ENCODE data around the gene CHST14. TPM values are rescaled to one million over a fixed set of nuclear protein-coding genes. Genes with fewer than 3 reads are reported as not detected.

CHST14 gene
- total RNA-seq, 2 donors from 2014 or later, result 9.5 to 9.7 TPM

DNA sequence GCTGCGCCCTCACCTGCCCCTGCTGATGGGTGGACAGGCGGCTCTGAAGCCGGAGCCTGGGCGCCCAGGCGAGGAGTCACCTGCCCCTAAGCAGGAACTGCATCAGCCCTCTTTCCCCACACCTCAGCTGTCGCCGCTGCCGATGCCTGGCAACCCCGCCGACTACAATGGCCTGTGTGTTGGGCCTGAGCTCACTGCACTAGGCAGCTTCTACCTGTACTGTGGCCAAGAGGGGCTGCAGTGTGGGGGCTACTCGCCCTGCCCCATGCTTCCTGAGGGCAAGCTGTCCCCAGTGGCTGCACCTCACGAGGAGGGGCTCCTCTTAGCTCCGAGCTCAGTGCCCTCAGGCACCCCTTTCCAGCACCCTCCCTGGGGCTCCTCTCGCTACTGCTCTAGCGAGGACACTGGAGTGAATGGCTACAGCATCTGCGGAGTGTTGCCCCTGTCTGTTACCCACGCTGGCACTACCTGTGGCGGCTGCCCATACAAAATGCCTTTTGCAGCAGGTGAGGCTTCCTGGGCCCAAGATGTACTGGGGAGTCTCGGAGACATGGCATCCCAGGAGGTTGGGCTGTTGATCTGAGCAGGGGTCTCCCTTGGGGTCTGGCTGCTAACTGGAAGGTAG is 11.3 kb upstream of the CHST14 start:
- Mint-ChIP-seq H3K9me3 (no peaks in the 10 kb centered on the region), H3K27ac (no peak overlapping the region), H3K4me1 (ENCODE audit: low read depth) (peaks cover 29% of the 10 kb centered on the region), H3K36me3 (ENCODE audit: insufficient read depth in 2 of 2) (no peaks in the 10 kb centered on the region), H3K27me3 (ENCODE audit: low read depth) (no peaks in the 10 kb centered on the region), H3K4me3 (no peak overlapping the region)
- DNase-seq (no peak), ATAC-seq (replicated peaks in 1 of 2) (no peak)

DNA sequence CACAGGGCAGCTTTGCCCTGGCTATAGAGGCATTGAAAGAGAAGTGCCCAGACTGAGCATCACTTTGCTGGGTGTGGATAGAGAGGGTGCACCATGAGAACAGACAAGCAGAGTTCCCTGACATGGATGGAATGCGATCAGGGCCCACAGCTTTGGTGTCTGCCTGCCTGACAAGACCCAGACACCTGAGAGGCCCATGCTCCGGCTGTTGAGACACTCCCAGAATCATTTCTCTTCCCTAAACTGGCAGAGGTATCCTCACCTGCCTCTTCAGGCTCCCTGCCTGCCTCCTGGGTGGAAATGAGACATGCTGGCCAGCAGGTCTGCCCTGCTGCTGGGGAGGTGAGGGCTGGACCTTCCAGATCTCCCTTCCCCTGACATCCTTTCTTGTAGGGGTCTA is 10.4 kb upstream of the CHST14 start:
- H3K27ac Mint-ChIP-seq, result no peak overlapping the region
- H3K27me3 Mint-ChIP-seq (ENCODE audit: low read depth), result no peaks in the 10 kb centered on the region
- peaks cover 28% of the 10 kb centered on the region for H3K4me1 Mint-ChIP-seq (ENCODE audit: low read depth)
- no peak for DNase-seq
- no peaks in the 10 kb centered on the region for H3K9me3 Mint-ChIP-seq
- H3K4me3 Mint-ChIP-seq, result no peak overlapping the region
- H3K36me3 Mint-ChIP-seq (ENCODE audit: insufficient read depth in 2 of 2), result no peaks in the 10 kb centered on the region
- no peak for ATAC-seq (replicated peaks in 1 of 2)

DNA sequence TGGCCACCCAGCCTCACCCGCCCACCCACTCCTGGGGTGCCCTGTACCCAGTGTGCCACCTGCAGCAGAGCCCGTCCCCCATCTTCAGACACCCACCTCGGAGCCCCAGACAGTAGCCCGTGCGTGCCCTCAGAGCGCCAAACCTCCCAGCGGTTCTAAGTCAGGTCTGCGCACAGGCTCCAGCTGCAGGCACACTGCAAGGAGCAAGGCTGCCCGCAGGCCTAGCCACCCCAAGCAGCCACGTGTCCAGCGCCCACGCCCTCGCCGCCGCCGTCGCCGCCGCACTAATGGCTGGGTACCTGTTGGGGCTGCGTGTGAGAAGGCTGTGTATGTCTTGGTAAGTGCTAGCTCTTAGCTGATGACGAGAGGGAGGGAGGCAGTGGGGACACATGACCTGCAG is 8.8 kb upstream of the CHST14 start:
- no peak overlapping the region for H3K27ac Mint-ChIP-seq

DNA sequence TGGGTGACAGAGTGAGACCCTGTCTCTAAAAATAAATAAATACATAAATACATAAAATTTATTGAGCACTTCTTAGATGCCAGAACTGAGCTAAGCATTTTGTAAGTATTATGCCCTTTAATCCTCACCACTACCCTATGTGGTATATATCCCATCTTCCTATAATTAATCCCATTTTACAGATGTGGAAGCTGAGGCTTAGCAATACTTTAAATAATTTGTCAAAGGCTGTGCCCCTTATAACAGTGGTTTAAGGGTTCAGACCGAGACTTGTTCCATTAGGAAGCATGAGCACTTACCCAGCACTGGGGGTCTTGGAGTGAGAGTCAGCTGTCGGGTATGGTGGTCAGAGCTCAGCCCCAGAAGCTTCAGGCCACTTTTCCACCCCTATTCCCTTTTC is 7.5 kb upstream of the CHST14 start:
- H3K4me1 Mint-ChIP-seq (ENCODE audit: low read depth), result peaks cover 27% of the 10 kb centered on the region
- ATAC-seq (replicated peaks in 1 of 2) (no peak), DNase-seq (no peak)
- H3K36me3 Mint-ChIP-seq (ENCODE audit: insufficient read depth in 2 of 2), result no peaks in the 10 kb centered on the region
- H3K27ac Mint-ChIP-seq, result no peak overlapping the region
- no peaks in the 10 kb centered on the region for H3K27me3 Mint-ChIP-seq (ENCODE audit: low read depth)
- no peaks in the 10 kb centered on the region for H3K9me3 Mint-ChIP-seq
- no peak overlapping the region for H3K4me3 Mint-ChIP-seq

More for the DNA sequence above, 8.8 kb upstream of the CHST14 start:
- Mint-ChIP-seq H3K4me3 (no peak overlapping the region), H3K36me3 (ENCODE audit: insufficient read depth in 2 of 2) (no peaks in the 10 kb centered on the region), H3K4me1 (ENCODE audit: low read depth) (peaks cover 19% of the 10 kb centered on the region), H3K27me3 (ENCODE audit: low read depth) (no peaks in the 10 kb centered on the region), H3K9me3 (no peaks in the 10 kb centered on the region)
- ATAC-seq (replicated peaks in 1 of 2) (no peak), DNase-seq (no peak)

DNA sequence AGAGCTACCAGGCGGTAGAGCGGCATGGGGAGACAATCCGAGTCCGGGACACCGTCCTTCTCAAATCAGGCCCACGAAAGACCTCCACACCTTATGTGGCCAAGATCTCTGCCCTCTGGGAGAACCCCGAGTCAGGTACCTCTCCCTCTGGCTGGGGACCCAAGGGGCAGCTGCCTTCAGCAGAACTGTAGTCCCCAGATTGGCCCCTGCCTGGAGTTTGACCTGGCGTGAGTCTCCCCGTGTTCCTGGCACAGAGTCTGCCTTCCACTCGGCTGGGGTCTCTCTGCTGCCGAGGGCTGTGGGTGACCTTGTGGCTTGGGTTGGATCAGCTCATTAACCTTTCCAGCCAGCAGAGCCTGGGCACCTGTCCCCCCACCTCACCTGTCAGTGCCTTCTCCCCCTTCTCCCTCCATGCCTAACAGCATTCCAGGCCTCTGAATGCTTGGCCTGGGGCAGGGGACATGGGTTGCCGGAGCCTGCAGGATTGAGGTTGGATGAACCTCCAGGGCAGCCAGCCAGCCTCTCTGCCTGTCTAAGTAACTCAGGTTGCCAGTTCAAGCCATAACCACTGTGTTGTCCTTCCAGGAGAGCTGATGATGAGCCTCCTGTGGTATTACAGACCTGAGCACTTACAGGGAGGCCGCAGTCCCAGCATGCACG is 6.8 kb upstream of the CHST14 start:
- ATAC-seq (replicated peaks in 1 of 2) (no peak), DNase-seq (no peak)
- H3K36me3 Mint-ChIP-seq (ENCODE audit: insufficient read depth in 2 of 2), result no peaks in the 10 kb centered on the region
- no peaks in the 10 kb centered on the region for H3K27me3 Mint-ChIP-seq (ENCODE audit: low read depth)
- no peak overlapping the region for H3K27ac Mint-ChIP-seq
- no peak overlapping the region for H3K4me3 Mint-ChIP-seq
- H3K9me3 Mint-ChIP-seq, result no peaks in the 10 kb centered on the region
- peaks cover 27% of the 10 kb centered on the region for H3K4me1 Mint-ChIP-seq (ENCODE audit: low read depth)

DNA sequence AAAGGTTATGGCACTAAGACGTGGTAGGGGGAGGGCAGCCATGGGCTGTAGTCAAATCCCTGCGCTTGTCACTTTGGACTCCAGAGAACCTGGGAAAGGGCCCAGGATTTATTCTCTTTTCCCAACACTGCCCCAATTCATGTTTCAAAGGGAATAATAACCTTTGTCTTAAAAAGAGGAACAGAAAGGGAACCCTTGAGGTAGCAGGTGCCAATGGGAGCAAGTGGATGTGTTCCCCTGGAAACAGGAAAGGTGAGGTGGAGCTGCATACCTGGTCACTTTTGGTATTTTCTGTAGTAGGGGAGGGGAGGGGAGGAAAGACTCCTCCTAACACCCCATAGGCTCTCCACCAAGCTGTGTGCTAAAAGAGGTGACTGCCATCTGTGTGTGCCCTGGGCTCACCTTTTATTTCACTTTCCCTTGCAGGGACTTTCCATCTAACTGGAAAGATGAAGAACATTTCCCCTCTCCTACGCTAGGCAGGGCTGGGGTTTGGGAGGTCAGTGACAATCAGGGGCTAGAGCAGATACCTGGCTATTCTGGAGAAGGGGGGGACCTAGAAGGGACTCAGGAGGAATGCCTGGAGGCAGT is 6.1 kb upstream of the CHST14 start:
- Mint-ChIP-seq H3K36me3 (ENCODE audit: insufficient read depth in 2 of 2) (no peaks in the 10 kb centered on the region), H3K9me3 (no peaks in the 10 kb centered on the region), H3K4me1 (ENCODE audit: low read depth) (peaks cover 27% of the 10 kb centered on the region), H3K27ac (no peak overlapping the region), H3K27me3 (ENCODE audit: low read depth) (no peaks in the 10 kb centered on the region), H3K4me3 (no peak overlapping the region)
- no peak for ATAC-seq (replicated peaks in 1 of 2)
- no peak for DNase-seq

DNA sequence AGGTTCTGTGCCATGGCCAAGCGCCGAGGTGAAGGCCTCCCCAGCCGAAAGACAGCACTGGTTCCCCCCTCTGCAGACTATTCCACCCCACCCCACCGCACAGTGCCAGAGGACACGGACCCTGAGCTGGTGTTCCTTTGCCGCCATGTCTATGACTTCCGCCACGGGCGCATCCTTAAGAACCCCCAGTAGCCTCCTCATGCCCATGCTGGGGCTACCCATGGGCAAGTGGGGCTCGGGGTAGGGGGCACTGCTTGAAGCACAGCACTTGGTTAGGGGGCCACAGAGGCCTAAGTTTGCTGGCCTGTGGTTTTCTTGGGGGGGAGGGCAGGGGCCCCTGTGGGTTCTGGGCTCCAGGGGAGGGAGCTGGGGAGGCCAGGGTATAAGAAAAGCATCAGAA is 4.8 kb upstream of the CHST14 start:
- ATAC-seq (replicated peaks in 1 of 2), result no peak
- peaks cover 27% of the 10 kb centered on the region for H3K4me1 Mint-ChIP-seq (ENCODE audit: low read depth)
- no peak overlapping the region for H3K27ac Mint-ChIP-seq
- H3K36me3 Mint-ChIP-seq (ENCODE audit: insufficient read depth in 2 of 2), result no peaks in the 10 kb centered on the region
- H3K27me3 Mint-ChIP-seq (ENCODE audit: low read depth), result no peaks in the 10 kb centered on the region
- H3K9me3 Mint-ChIP-seq, result no peaks in the 10 kb centered on the region
- no peak overlapping the region for H3K4me3 Mint-ChIP-seq
- DNase-seq, result no peak

DNA sequence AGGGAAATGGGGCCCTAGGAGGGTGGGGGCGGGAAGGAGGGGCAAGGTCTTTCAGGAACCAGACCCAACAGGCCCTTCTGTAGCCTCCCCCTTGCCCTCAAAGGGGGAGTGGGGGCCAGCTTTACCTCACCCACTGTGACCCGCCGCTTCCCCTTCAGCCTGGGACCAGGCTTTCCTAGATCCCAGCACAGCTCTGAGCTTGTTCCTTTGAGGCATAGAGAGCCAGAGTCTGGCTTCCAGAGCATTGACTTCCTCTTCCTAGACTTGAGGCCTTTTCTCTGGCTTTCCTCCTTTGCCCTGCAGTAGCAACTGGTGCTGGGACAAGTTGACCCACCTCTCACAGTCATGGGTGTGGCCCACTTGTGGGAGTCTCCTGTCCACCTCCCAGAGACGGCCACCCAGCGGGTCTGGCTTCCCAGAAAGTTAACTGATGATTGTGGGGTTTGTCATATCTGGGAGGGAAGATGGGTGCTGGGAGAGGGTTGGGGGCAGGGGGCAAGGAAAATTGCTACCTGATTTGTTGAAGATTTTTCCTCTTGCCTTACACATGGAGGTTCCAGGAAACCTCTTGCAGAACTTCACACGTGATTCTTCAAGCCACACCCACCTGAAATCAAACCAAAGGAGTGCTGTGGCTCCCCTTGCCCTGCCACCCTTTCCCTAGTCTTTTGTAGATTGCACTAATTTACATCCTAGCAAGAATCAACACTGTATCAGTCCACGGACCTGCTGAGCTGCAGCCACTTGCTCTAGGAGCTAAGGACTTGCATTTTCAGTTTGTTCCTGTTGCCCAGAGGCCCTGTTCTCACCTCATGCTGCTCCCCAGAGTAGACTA is 4.1 kb upstream of the CHST14 start:
- H3K36me3 Mint-ChIP-seq (ENCODE audit: insufficient read depth in 2 of 2), result no peaks in the 10 kb centered on the region
- peaks cover 29% of the 10 kb centered on the region for H3K4me1 Mint-ChIP-seq (ENCODE audit: low read depth)
- no peaks in the 10 kb centered on the region for H3K27me3 Mint-ChIP-seq (ENCODE audit: low read depth)
- H3K4me3 Mint-ChIP-seq, result no peak overlapping the region
- ATAC-seq (replicated peaks in 1 of 2) (no peak), DNase-seq (no peak)
- no peak overlapping the region for H3K27ac Mint-ChIP-seq
- no peaks in the 10 kb centered on the region for H3K9me3 Mint-ChIP-seq

DNA sequence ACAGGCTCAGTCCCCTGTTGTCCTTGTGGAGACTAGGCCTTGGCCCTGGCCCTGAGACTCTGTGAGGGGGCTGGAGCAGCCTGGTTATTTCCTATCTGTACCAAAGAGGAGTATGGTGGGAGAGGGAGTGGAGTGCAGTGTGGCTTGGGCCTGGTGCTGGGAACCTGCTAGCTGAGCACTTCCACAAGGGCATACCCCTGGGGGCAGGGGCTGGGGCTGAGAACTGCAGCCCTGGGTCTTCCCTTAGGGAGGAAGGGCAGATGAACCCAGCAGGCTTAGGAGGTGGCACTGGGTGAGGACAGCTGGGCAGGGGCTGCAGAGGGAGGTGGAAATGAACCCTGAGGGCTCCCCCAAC is 3.5 kb upstream of the CHST14 start:
- Mint-ChIP-seq H3K27ac (peak overlapping the region; percentile 20), H3K4me3 (no peak overlapping the region), H3K4me1 (ENCODE audit: low read depth) (peaks cover 35% of the 10 kb centered on the region), H3K36me3 (ENCODE audit: insufficient read depth in 2 of 2) (no peaks in the 10 kb centered on the region), H3K9me3 (no peaks in the 10 kb centered on the region), H3K27me3 (ENCODE audit: low read depth) (no peaks in the 10 kb centered on the region)
- DNase-seq (no peak), ATAC-seq (replicated peaks in 1 of 2) (no peak)

DNA sequence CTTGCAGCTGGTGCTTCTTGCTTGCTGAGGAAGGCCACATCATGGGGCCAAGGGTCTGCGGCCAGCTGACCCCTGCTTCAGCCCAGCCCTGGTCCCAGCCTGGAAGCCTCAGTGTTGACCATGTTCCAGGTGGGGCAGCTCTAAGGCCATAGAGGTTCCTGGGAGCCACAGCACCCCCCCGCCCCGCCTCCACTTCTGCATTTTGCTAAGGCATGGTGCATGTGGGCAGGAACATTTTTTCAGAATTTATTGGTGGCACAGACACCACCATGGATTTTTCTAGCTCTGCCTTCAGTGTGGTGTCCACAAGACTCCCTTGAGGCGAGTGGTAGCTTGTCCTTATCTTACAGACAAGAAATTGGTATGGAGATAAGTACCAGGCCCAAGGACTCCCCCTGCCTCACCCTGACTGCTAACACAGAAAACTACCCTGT is 1.9 kb upstream of the CHST14 start:
- peaks cover 41% of the 10 kb centered on the region for H3K4me1 Mint-ChIP-seq (ENCODE audit: low read depth)
- no peaks in the 10 kb centered on the region for H3K27me3 Mint-ChIP-seq (ENCODE audit: low read depth)
- DNase-seq (no peak), ATAC-seq (replicated peaks in 1 of 2) (no peak)
- no peak overlapping the region for H3K27ac Mint-ChIP-seq
- H3K4me3 Mint-ChIP-seq, result no peak overlapping the region
- H3K9me3 Mint-ChIP-seq, result no peaks in the 10 kb centered on the region
- H3K36me3 Mint-ChIP-seq (ENCODE audit: insufficient read depth in 2 of 2), result no peaks in the 10 kb centered on the region

DNA sequence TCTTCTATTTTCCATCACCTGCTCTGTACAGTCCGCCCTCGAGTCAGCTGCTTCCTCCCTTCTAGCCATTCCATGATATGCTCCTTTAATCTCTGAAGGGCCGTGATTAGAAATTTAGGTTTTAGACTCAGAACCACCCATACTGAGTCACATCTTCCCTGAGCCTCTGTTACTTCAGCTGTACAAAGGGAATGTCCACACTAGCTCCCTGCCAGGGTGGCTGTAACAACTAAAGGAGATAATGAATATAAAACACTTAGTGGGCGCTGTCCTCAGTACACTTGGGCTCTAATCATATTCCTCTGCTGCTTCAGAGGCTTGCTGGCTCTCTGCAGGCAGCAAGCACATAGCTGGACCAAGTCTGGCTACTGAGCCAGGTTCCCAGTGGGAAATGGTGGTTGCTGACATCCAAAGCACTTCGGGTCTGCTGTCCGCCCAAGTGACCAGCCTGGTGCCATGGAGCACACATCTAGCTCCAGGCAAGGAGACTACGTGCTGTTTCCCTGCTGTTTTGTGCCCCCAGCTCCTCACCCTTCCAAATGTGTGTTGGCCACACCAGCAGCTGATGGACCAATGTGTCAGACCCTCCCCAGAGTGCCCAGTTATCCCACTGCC is 901 bp upstream of the CHST14 start:
- Mint-ChIP-seq H3K4me3 (peak overlapping the region; percentile 30 to 39), H3K27ac (no peak overlapping the region), H3K4me1 (ENCODE audit: low read depth) (peaks cover 36% of the 10 kb centered on the region), H3K9me3 (no peaks in the 10 kb centered on the region), H3K27me3 (ENCODE audit: low read depth) (no peaks in the 10 kb centered on the region), H3K36me3 (ENCODE audit: insufficient read depth in 2 of 2) (no peaks in the 10 kb centered on the region)
- DNase-seq, result no peak
- ATAC-seq (replicated peaks in 1 of 2), result no peak

DNA sequence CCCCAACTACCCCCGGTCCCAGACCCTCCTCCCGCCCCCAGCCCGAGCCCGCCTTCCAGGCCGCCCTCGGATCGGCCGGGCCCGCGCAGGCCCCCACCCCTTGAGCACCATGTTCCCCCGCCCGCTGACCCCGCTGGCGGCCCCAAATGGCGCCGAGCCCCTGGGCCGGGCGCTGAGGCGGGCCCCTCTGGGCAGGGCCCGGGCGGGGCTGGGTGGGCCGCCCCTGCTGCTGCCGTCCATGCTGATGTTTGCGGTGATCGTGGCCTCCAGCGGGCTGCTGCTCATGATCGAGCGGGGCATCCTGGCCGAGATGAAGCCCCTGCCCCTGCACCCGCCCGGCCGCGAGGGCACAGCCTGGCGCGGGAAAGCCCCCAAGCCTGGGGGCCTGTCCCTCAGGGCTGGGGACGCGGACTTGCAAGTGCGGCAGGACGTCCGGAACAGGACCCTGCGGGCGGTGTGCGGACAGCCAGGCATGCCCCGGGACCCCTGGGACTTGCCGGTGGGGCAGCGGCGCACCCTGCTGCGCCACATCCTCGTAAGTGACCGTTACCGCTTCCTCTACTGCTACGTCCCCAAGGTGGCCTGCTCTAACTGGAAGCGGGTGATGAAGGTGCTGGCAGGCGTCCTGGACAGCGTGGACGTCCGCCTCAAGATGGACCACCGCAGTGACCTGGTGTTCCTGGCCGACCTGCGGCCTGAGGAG is 472 bp downstream of the CHST14 start:
- Mint-ChIP-seq H3K4me3 (peak overlapping the region; percentile 90 to 95), H3K27ac (peak overlapping the region; percentile 72), H3K27me3 (ENCODE audit: low read depth) (no peaks in the 10 kb centered on the region), H3K4me1 (ENCODE audit: low read depth) (peaks cover 32% of the 10 kb centered on the region), H3K9me3 (no peaks in the 10 kb centered on the region), H3K36me3 (ENCODE audit: insufficient read depth in 2 of 2) (no peaks in the 10 kb centered on the region)
- ATAC-seq (replicated peaks in 1 of 2), result peak; percentile 57 to 58
- DNase-seq, result peak; percentile 28 to 41

Data from activated T-cell treated with anti-CD3 and anti-CD28 coated beads, Interleukin-2, amount 50 U/mL, for 72 hours (primary cell).